Breast epithelium (tissue), 3 donors: Measurements from ENCODE around the gene ZNF610.

ENCODE experiments used
- POLR2A ChIP-seq: fragments of 450-650 bp; IDR thresholded peaks from one replicate; pipeline ENCODE4 v1.6.1; 2016; ENCODE audit warnings: antibody characterized with exemption, mild to moderate bottlenecking, moderate library complexity
- POLR2AphosphoS5 ChIP-seq, 3 donors: sonication (generic); formaldehyde crosslinking; IDR thresholded peaks; one replicate each; pipeline ENCODE4 v1.6.1; 2017; ENCODE audit warnings: antibody characterized with exemption in 3 of 3
- TF ChIP-seq, protein P1 (sequence below), 3 donors: fragments of 450-650 bp; IDR thresholded peaks; one replicate each; pipeline ENCODE4 v1.5.1; 2016 to 2017; ENCODE audit warnings: antibody characterized with exemption in 3 of 3, mild to moderate bottlenecking in 3 of 3, moderate library complexity in 3 of 3

DNA sequence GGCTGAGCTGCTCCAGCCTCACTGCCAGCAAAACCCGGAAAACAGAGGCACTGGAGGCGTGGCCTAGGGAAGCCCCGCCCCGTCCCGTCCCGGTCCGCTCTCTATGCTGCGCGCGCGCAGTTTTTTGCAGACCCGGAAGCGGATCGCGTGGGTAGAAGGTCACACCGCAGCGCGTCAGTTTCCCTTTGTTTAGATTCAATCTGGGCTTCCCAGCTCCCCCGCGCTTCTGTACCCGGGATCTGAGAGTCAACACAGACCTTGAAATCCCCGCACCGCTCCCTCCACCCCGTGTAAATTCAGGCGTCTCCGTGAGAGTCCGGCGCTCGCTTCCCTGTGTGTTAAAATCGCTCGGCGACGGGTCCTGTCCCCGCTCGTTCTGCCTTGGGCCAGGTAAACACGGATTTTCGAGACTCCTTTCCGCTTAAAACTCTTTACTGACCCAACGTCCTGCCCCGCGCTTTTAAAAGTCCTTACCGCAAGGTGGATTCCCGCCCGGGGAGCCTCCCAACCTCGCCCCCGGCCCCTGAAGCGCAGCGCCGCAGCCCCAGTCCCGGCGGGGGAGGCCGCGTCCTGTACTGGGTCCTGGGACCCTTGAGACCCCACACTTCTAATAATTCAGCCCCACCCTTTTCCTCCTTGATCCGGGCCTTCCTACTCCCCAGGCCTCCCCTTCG is at the start of gene ZNF610:
- TF ChIP-seq POLR2A (peak; percentile 29), POLR2AphosphoS5 (IDR thresholded peaks at IDR 0.05) (peak in 2 of 3 donors; percentile 53 to 82)
- TF ChIP-seq, protein P1, sequence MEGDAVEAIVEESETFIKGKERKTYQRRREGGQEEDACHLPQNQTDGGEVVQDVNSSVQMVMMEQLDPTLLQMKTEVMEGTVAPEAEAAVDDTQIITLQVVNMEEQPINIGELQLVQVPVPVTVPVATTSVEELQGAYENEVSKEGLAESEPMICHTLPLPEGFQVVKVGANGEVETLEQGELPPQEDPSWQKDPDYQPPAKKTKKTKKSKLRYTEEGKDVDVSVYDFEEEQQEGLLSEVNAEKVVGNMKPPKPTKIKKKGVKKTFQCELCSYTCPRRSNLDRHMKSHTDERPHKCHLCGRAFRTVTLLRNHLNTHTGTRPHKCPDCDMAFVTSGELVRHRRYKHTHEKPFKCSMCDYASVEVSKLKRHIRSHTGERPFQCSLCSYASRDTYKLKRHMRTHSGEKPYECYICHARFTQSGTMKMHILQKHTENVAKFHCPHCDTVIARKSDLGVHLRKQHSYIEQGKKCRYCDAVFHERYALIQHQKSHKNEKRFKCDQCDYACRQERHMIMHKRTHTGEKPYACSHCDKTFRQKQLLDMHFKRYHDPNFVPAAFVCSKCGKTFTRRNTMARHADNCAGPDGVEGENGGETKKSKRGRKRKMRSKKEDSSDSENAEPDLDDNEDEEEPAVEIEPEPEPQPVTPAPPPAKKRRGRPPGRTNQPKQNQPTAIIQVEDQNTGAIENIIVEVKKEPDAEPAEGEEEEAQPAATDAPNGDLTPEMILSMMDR (IDR thresholded peaks at IDR 0.05): no peak
